PC-3 (cell line): ENCODE data around the gene PRR12. TPM values are rescaled to one million over a fixed set of nuclear protein-coding genes. Genes with fewer than 3 reads are reported as not detected.

ENCODE experiments used
- ATAC-seq: fragments of 200-7000 bp; cut with Tn5 transposase; 2 replicates; pipeline ENCODE4 v1.9.1; 2020; ENCODE audit warnings: mild to moderate bottlenecking, moderate library complexity
- BruUV-seq: library from RNA; stranded (reverse); fragments of 400-500 nt; replicated peaks from 2 replicates; lab custom pipeline; 2021; lab: Mats Ljungman, UMichigan
- CTCF ChIA-PET: fragments of 300-600 bp; sonication (Branson Sonifier 250); formaldehyde crosslinking; loops from one replicate; lab custom pipeline; 2022; ENCODE audit warnings: antibody characterized with exemption; lab: Charles Lee
- POLR2A ChIA-PET: fragments of 300-600 bp; sonication (Branson Sonifier 250); formaldehyde crosslinking; loops from one replicate; lab custom pipeline; 2022; ENCODE audit warnings: antibody characterized with exemption; ENCODE audit not compliant: unreplicated experiment; lab: Charles Lee
- DNase-seq: peaks from one replicate; pipeline ENCODE4 v3.0.0-alpha.2; 2015
- H2AFZ ChIP-seq: fragments of 300-600 bp; sonication (generic); 2 replicates; pipeline ENCODE4 v1.6.0; 2016; ENCODE audit warnings: antibody characterized with exemption, low read length
- H3F3A ChIP-seq: fragments of 300-600 bp; sonication (generic); one replicate; pipeline ENCODE4 v1.6.0; 2017; ENCODE audit warnings: antibody characterized with exemption, low read length, control low read depth, mild to moderate bottlenecking; ENCODE audit not compliant: unreplicated experiment
- H3K27ac ChIP-seq: fragments of 300-600 bp; sonication (generic); 2 replicates; pipeline ENCODE4 v1.5.1; 2016; ENCODE audit warnings: mild to moderate bottlenecking, low read length
- H3K27me3 ChIP-seq: fragments of 300-600 bp; sonication (generic); 2 replicates; pipeline ENCODE4 v1.6.1; 2016; ENCODE audit warnings: low read length, mixed read lengths
- H3K36me3 ChIP-seq: fragments of 300-600 bp; sonication (generic); 2 replicates; pipeline ENCODE4 v1.6.1; 2016; ENCODE audit warnings: low read depth, mixed run types, low read length, mixed read lengths
- H3K4me1 ChIP-seq: fragments of 300-600 bp; sonication (generic); 2 replicates; pipeline ENCODE4 v1.5.1; 2016; ENCODE audit warnings: low read length; ENCODE audit not compliant: insufficient read depth
- H3K4me2 ChIP-seq: fragments of 300-600 bp; sonication (generic); 2 replicates; pipeline ENCODE4 v1.6.0; 2016; ENCODE audit warnings: low read length
- H3K4me3 ChIP-seq: fragments of 300-600 bp; sonication (generic); 2 replicates; pipeline ENCODE4 v1.5.1; 2016; ENCODE audit warnings: mild to moderate bottlenecking, low read length, mixed read lengths
- H3K79me2 ChIP-seq: fragments of 300-600 bp; sonication (generic); 2 replicates; pipeline ENCODE4 v1.6.1; 2017; ENCODE audit warnings: low read length, mixed read lengths
- H3K9ac ChIP-seq: fragments of 300-600 bp; sonication (generic); 2 replicates; pipeline ENCODE4 v1.6.0; 2016; ENCODE audit warnings: mild to moderate bottlenecking, low read length
- H3K9me2 ChIP-seq: fragments of 300-600 bp; sonication (generic); replicated peaks from 2 replicates; pipeline ENCODE4 v1.6.1; 2016; ENCODE audit warnings: mixed run types, low read length, mixed read lengths
- H3K9me3 ChIP-seq: fragments of 300-600 bp; sonication (generic); 2 replicates; pipeline ENCODE4 v1.6.1; 2016; ENCODE audit warnings: low read length, mixed read lengths
- H4K20me1 ChIP-seq: fragments of 300-600 bp; sonication (generic); 2 replicates; pipeline ENCODE4 v1.6.1; 2016; ENCODE audit warnings: low read length, mixed read lengths
- EZH2 ChIP-seq: fragments of 300-600 bp; sonication (generic); IDR thresholded peaks from one replicate; pipeline ENCODE4 v1.6.1; 2017; ENCODE audit warnings: antibody characterized with exemption, mild to moderate bottlenecking, low read length; ENCODE audit not compliant: unreplicated experiment
- EZH2phosphoT487 ChIP-seq: fragments of 300-600 bp; sonication (generic); IDR thresholded peaks from 2 replicates; pipeline ENCODE4 v1.6.1; 2018; ENCODE audit warnings: mild to moderate bottlenecking, antibody characterized with exemption, low read length, borderline replicate concordance
- intact Hi-C: fragments of 100-400 bp; cut with micrococcal nuclease; formaldehyde crosslinking; loops from 2 replicates; pipeline ENCODE4 v1.9.0; 2023
- total RNA-seq: library from RNA; depleted of rRNA; stranded (reverse); fragments of >200 nt; gene quantifications from 2 replicates; pipeline ENCODE4 v1.2.3, GENCODE V29; 2014
- TF ChIP-seq, protein P1 (sequence below): fragments of 300-600 bp; sonication (generic); conservative IDR thresholded peaks from 2 replicates; pipeline ENCODE4 v1.5.1; 2017; ENCODE audit warnings: antibody characterized with exemption, low read depth, mild to moderate bottlenecking, low read length

Gene PRR12
- total RNA-seq, 1 experiment from 2014 or later: 14.6 TPM

DNA sequence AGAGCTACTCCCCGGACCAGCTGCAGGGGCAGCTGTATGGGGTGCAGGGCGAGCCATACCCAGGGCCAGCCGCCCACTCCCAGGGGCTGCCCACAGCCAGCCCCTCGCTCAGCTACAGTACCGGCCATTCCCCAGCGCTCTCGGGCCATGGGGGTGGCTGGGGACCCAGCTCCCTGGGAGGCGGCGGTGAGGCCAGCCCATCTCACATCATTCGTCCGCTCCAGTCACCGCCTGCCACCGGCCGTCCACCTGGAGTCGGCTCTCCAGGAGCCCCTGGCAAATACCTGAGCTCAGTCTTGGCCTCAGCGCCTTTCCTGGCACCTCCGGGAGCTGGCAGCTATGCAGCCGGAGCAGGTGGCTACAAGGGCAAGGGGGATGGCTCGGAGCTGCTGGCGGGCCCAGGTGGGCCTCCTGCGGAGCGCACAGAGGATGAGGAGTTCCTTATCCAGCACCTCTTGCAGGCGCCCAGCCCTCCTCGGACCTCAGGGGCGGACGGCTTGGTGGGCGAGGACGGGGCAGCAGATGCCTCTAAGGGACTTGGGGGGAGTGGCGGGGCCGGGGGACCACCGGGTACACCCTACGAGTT, 4.9 kb downstream of the PRR12 start:
- Histone ChIP-seq H3K9me3 (no peaks in the 10 kb centered on the region), H2AFZ (no peak overlapping the region), H3K27ac (no peak overlapping the region), H3K9ac (no peak overlapping the region), H3K79me2 (peaks cover 64% of the 10 kb centered on the region), H3K36me3 (peaks cover 50% of the 10 kb centered on the region), H3K4me3 (no peak overlapping the region), H3K4me1 (peaks cover 7% of the 10 kb centered on the region; the same call in 1 of the 2 replicates), H3K27me3 (no peaks in the 10 kb centered on the region), H4K20me1 (peaks cover 12% of the 10 kb centered on the region), H3F3A (no peaks in the 10 kb centered on the region), H3K4me2 (no peak overlapping the region), H3K9me2 (no peaks in the 10 kb centered on the region)
- no peak for DNase-seq
- ChIA-PET CTCF (no interaction called here), POLR2A (interaction anchor here (0.7 kb wide), 1 partner anchor 68 kb away, joined by 5 read pairs; no protein-coding TSS in a partner anchor)
- no peak for ATAC-seq
- BruUV-seq: TSS peak; percentile 7
- TF ChIP-seq EZH2 (no peak), EZH2phosphoT487 (no peak)
- TF ChIP-seq, protein P1, sequence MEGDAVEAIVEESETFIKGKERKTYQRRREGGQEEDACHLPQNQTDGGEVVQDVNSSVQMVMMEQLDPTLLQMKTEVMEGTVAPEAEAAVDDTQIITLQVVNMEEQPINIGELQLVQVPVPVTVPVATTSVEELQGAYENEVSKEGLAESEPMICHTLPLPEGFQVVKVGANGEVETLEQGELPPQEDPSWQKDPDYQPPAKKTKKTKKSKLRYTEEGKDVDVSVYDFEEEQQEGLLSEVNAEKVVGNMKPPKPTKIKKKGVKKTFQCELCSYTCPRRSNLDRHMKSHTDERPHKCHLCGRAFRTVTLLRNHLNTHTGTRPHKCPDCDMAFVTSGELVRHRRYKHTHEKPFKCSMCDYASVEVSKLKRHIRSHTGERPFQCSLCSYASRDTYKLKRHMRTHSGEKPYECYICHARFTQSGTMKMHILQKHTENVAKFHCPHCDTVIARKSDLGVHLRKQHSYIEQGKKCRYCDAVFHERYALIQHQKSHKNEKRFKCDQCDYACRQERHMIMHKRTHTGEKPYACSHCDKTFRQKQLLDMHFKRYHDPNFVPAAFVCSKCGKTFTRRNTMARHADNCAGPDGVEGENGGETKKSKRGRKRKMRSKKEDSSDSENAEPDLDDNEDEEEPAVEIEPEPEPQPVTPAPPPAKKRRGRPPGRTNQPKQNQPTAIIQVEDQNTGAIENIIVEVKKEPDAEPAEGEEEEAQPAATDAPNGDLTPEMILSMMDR: no peak
- intact Hi-C loops: no loop called here

DNA sequence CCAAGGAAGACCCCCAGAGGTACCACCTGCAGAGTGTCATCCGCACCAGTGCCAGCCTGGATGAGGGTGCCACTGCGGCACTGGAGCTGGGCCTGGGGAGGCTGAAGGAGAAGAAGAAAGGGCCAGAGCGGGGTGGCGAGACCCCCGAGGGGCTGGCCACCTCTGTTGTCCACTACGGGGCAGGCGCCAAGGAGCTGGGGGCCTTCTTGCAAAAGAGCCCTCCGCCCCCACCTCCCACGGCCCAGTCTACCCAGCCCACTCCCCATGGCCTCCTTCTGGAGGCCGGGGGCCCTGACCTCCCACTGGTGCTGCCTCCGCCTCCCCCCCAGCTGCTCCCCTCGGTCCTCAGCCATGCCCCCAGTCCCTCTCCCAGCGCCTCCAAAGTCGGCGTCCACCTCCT, 5.4 kb downstream of the PRR12 start:
- H3K27me3 ChIP-seq: no peaks in the 10 kb centered on the region
- peaks cover 7% of the 10 kb centered on the region; the same call in 1 of the 2 replicates for H3K4me1 ChIP-seq
- intact Hi-C loops: no loop called here
- peaks cover 12% of the 10 kb centered on the region for H4K20me1 ChIP-seq
- no peaks in the 10 kb centered on the region for H3K9me3 ChIP-seq
- H3K27ac ChIP-seq: no peak overlapping the region
- H3K79me2 ChIP-seq: peaks cover 64% of the 10 kb centered on the region
- BruUV-seq: no TSS peak
- no peak overlapping the region for H3K4me2 ChIP-seq
- peaks cover 53% of the 10 kb centered on the region for H3K36me3 ChIP-seq
- H3K9ac ChIP-seq: no peak overlapping the region
- no peaks in the 10 kb centered on the region for H3K9me2 ChIP-seq
- H3K4me3 ChIP-seq: no peak overlapping the region
- DNase-seq (no peak), ATAC-seq (no peak)
- no peaks in the 10 kb centered on the region for H3F3A ChIP-seq
- TF ChIP-seq, protein P1: no peak
- no peak for TF ChIP-seq EZH2phosphoT487
- TF ChIP-seq EZH2: no peak
- ChIA-PET POLR2A (interaction anchor here (0.7 kb wide), 1 partner anchor 68 kb away, joined by 5 read pairs; no protein-coding TSS in a partner anchor), CTCF (no interaction called here)
- H2AFZ ChIP-seq: no peak overlapping the region

DNA sequence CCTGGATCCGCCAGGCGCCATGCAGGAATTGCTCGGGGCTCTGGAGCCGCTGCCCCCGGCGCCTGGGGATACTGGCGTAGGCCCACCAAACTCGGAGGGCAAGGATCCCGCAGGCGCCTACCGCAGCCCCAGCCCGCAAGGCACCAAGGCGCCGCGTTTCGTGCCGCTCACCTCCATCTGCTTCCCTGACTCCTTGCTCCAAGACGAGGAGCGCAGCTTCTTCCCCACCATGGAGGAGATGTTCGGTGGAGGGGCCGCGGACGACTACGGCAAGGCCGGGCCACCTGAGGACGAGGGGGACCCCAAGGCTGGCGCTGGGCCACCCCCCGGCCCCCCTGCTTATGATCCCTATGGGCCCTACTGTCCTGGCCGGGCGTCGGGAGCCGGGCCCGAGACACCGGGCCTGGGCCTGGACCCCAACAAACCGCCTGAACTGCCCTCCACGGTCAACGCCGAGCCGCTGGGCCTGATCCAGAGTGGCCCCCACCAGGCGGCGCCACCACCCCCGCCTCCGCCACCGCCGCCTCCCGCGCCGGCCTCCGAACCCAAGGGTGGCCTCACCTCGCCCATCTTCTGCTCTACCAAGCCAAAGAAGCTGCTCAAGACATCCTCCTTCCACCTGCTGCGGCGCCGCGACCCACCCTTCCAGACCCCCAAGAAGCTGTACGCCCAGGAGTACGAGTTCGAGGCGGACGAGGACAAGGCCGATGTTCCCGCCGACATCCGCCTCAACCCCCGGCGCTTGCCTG, 6.1 kb downstream of the PRR12 start:
- H3K36me3 ChIP-seq: peaks cover 56% of the 10 kb centered on the region
- ATAC-seq (no peak), DNase-seq (no peak)
- no peaks in the 10 kb centered on the region for H3F3A ChIP-seq
- no peak overlapping the region for H3K4me3 ChIP-seq
- no peaks in the 10 kb centered on the region for H3K9me2 ChIP-seq
- intact Hi-C loops: no loop called here
- H3K4me1 ChIP-seq: peaks cover 7% of the 10 kb centered on the region; the same call in 1 of the 2 replicates
- ChIA-PET POLR2A (no interaction called here), CTCF (no interaction called here)
- no peak overlapping the region for H3K4me2 ChIP-seq
- no TSS peak for BruUV-seq
- peaks cover 59% of the 10 kb centered on the region for H3K79me2 ChIP-seq
- no peak overlapping the region for H3K27ac ChIP-seq
- no peaks in the 10 kb centered on the region for H3K9me3 ChIP-seq
- H4K20me1 ChIP-seq: peaks cover 12% of the 10 kb centered on the region
- no peaks in the 10 kb centered on the region for H3K27me3 ChIP-seq
- TF ChIP-seq, protein P1: no peak
- TF ChIP-seq EZH2phosphoT487: no peak
- no peak for TF ChIP-seq EZH2
- H2AFZ ChIP-seq: no peak overlapping the region
- no peak overlapping the region for H3K9ac ChIP-seq
